Cardiac muscle cell (in vitro differentiated cells and primary cell): Measurements from ENCODE around the gene FKBP7. TPM values are rescaled to one million over a fixed set of nuclear protein-coding genes. Genes with fewer than 3 reads are reported as not detected.
A peak's percentile ranks its signal among the peaks of the same experiment; 100 is the strongest.

Source experiments
- DNase-seq, 2 donors: peaks; one replicate each; pipeline versions ENCODE4 v3.0.0 to v3.0.0-alpha.2; 2010 to 2017; ENCODE audit warnings: low read depth in 1 of 2, low spot score in 1 of 2
- H3K27ac ChIP-seq: fragments of 200-600 bp; sonication (generic); 2 replicates; pipeline ENCODE4 v1.5.1; 2016
- H3K27me3 ChIP-seq: fragments of 200-600 bp; sonication (generic); 2 replicates; pipeline ENCODE4 v1.6.0; 2016; ENCODE audit warnings: control low read depth
- H3K36me3 ChIP-seq: fragments of 200-600 bp; sonication (generic); 2 replicates; pipeline ENCODE4 v1.5.1; 2016; ENCODE audit warnings: control low read depth
- H3K4me1 ChIP-seq: fragments of 200-600 bp; sonication (generic); 2 replicates; pipeline ENCODE4 v1.8.1; 2017; ENCODE audit warnings: low read depth, mild to moderate bottlenecking, mixed run types
- H3K4me3 ChIP-seq: fragments of 200-600 bp; sonication (generic); 2 replicates; pipeline ENCODE4 v1.5.1; 2016; ENCODE audit warnings: mild to moderate bottlenecking
- H3K9me3 ChIP-seq: fragments of 200-600 bp; sonication (generic); 2 replicates; pipeline ENCODE4 v1.5.1; 2017; ENCODE audit warnings: low read depth, mild to moderate bottlenecking, control low read depth
- polyA plus RNA-seq: library from polyadenylated mRNA; unstranded; fragments of >200 nt; fragmentation: Nextera tagmentation; extraction: Ambion mirVana; gene quantifications from 2 replicates; pipeline ENCODE4 v1.2.1, GENCODE V29; 2016
- total RNA-seq: library from RNA; depleted of rRNA; stranded (reverse); fragments of >200 nt; gene quantifications from 2 replicates; pipeline ENCODE4 v1.2.3, GENCODE V29; 2016
- TF ChIP-seq, protein P1 (sequence below): IDR thresholded peaks from 2 replicates; pipeline ENCODE4 v1.5.1; 2012; ENCODE audit warnings: low read depth, mild to moderate bottlenecking, low read length

FKBP7 gene
- total and polyA plus RNA-seq, 2 experiments from 2014 or later, result 18.7 to 37.2 TPM

GRCh38 chr2:178478130-178478438 lies 316 bp downstream of the FKBP7 start:
- TF ChIP-seq, protein P1, sequence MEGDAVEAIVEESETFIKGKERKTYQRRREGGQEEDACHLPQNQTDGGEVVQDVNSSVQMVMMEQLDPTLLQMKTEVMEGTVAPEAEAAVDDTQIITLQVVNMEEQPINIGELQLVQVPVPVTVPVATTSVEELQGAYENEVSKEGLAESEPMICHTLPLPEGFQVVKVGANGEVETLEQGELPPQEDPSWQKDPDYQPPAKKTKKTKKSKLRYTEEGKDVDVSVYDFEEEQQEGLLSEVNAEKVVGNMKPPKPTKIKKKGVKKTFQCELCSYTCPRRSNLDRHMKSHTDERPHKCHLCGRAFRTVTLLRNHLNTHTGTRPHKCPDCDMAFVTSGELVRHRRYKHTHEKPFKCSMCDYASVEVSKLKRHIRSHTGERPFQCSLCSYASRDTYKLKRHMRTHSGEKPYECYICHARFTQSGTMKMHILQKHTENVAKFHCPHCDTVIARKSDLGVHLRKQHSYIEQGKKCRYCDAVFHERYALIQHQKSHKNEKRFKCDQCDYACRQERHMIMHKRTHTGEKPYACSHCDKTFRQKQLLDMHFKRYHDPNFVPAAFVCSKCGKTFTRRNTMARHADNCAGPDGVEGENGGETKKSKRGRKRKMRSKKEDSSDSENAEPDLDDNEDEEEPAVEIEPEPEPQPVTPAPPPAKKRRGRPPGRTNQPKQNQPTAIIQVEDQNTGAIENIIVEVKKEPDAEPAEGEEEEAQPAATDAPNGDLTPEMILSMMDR, result no peak
- Histone ChIP-seq H3K9me3 (no peaks in the 10 kb centered on the region), H3K4me1 (peaks cover 13% of the 10 kb centered on the region), H3K36me3 (no peaks in the 10 kb centered on the region), H3K4me3 (peak overlapping the region; percentile 59), H3K27ac (peak overlapping the region; percentile 71), H3K27me3 (no peaks in the 10 kb centered on the region)
- peak; percentile 27 to 31 for DNase-seq

GRCh38 chr2:178477443-178478129 lies 814 bp downstream of the FKBP7 start:
- no peak overlapping the region for H3K27ac ChIP-seq
- DNase-seq, result peak in 1 of 2 donors; percentile 12
- no peaks in the 10 kb centered on the region for H3K27me3 ChIP-seq
- H3K36me3 ChIP-seq, result no peaks in the 10 kb centered on the region
- H3K9me3 ChIP-seq, result no peaks in the 10 kb centered on the region
- H3K4me1 ChIP-seq, result peaks cover 13% of the 10 kb centered on the region
- TF ChIP-seq, protein P1, result no peak
- peak overlapping the region; percentile 59 for H3K4me3 ChIP-seq

DNA sequence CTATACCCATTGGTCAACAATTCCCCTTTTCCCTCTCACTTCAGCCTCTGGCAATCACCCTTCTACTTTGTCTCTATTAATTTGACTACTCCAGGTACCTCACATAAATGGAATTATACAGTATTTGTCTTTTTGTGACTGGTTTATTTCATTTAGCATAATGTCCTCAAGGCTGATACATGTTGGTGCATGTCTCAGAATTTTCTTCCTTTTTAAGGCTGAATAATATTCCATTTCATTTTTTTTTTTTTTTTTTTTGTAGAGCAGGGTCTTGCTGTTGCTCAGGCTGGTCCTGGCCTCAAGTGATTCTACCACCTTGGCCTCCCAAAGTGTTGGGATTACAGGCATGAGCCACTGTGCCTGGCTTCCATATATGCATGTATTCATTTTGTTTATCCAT lies 1.9 kb downstream of the FKBP7 start:
- Histone ChIP-seq H3K27me3 (no peaks in the 10 kb centered on the region), H3K27ac (no peak overlapping the region), H3K4me3 (no peak overlapping the region), H3K36me3 (no peaks in the 10 kb centered on the region), H3K4me1 (peaks cover 12% of the 10 kb centered on the region), H3K9me3 (no peaks in the 10 kb centered on the region)
- DNase-seq, result no peak
- TF ChIP-seq, protein P1, result no peak

DNA sequence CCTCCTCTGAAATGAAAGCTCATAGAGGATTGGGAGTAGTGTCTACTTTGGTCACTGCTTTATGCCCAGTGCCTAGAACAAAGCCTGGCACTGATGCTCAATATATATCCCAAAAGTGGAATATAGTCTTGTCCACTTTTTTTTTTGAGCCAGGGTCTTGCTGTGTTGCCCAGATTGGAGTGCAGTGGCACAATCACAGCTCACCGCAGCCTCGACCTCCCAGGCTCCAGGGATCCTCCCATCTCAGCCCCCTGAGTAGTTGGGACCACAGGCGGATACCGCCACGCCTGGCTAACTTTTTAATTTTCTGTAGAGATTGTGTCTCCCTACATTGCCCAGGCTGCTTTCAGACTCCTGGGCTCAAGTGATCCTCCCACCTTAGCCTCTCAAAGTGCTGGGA lies 3.8 kb downstream of the FKBP7 start:
- TF ChIP-seq, protein P1, result no peak
- Histone ChIP-seq H3K4me3 (no peak overlapping the region), H3K4me1 (peaks cover 7% of the 10 kb centered on the region), H3K9me3 (no peaks in the 10 kb centered on the region), H3K27me3 (no peaks in the 10 kb centered on the region), H3K27ac (no peak overlapping the region), H3K36me3 (no peaks in the 10 kb centered on the region)
- no peak for DNase-seq

DNA sequence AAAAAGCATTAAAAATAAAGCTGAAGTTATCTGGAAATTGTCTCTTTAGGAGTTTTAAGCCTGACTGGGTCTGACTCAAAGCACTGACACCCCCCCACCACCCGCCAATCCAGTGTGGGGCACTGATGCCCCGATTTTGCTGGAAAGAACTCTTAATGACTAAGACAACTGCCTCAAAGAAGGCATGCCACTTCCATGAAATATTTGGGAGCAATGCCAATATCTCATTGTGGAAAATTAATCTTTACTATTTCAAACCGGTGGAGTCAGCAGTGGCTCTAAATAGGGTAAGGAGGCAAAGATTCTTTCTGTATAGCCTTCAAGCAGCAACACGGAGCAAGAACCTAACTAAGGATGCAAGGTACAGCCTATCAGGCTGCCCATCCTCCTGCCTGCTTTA lies 4.5 kb downstream of the FKBP7 start:
- H3K36me3 ChIP-seq, result no peaks in the 10 kb centered on the region
- H3K4me3 ChIP-seq, result no peak overlapping the region

More for the DNA sequence above, 4.5 kb downstream of the FKBP7 start:
- H3K9me3 ChIP-seq, result no peaks in the 10 kb centered on the region
- DNase-seq, result peak in 1 of 2 donors; percentile 41
- H3K27me3 ChIP-seq, result no peaks in the 10 kb centered on the region
- H3K27ac ChIP-seq, result no peak overlapping the region
- peaks cover 7% of the 10 kb centered on the region for H3K4me1 ChIP-seq
- TF ChIP-seq, protein P1, result no peak
